ENCODE data around the gene SNX32. TPM values are rescaled to one million over a fixed set of nuclear protein-coding genes. Genes with fewer than 3 reads are reported as not detected.

The SNX32 gene
- total RNA-seq, 1 experiment from 2014 or later: not detected

GRCh38 chr11:65900125-65900898 is 66.5 kb downstream of the SNX32 start, which contains the start of gene FOSL1 (continued):
- TF ChIP-seq, protein P1, sequence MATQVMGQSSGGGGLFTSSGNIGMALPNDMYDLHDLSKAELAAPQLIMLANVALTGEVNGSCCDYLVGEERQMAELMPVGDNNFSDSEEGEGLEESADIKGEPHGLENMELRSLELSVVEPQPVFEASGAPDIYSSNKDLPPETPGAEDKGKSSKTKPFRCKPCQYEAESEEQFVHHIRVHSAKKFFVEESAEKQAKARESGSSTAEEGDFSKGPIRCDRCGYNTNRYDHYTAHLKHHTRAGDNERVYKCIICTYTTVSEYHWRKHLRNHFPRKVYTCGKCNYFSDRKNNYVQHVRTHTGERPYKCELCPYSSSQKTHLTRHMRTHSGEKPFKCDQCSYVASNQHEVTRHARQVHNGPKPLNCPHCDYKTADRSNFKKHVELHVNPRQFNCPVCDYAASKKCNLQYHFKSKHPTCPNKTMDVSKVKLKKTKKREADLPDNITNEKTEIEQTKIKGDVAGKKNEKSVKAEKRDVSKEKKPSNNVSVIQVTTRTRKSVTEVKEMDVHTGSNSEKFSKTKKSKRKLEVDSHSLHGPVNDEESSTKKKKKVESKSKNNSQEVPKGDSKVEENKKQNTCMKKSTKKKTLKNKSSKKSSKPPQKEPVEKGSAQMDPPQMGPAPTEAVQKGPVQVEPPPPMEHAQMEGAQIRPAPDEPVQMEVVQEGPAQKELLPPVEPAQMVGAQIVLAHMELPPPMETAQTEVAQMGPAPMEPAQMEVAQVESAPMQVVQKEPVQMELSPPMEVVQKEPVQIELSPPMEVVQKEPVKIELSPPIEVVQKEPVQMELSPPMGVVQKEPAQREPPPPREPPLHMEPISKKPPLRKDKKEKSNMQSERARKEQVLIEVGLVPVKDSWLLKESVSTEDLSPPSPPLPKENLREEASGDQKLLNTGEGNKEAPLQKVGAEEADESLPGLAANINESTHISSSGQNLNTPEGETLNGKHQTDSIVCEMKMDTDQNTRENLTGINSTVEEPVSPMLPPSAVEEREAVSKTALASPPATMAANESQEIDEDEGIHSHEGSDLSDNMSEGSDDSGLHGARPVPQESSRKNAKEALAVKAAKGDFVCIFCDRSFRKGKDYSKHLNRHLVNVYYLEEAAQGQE (IDR thresholded peaks at IDR 0.05; ENCODE audit: low read depth): no peak
- peak; percentile 4 for TF ChIP-seq YY1 (IDR thresholded peaks at IDR 0.05; ENCODE audit: extremely low read depth, insufficient replicate concordance, low read depth, low read length)
- TF ChIP-seq EZH2phosphoT487 (IDR thresholded peaks at IDR 0.05; ENCODE audit: borderline replicate concordance): no peak

DNA sequence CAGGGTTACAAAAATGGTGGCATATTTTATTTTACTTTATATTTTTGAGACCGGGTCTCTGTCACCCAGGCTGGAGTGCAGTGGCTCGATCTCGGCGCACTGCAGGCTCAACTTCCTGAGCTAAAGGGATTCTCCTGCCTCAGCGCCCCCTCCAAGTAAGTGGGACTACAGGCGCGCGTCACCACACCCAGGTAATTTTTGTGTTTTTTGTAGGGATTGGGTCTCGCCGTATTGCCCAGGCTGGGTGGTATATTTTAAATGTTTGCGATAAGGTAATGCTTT is 67.1 kb downstream of the SNX32 start:
- H3K9ac ChIP-seq (ENCODE audit: low read length): peak overlapping the region; percentile 99
- H2AFZ ChIP-seq (ENCODE audit: low read depth, low read length, poor library complexity, severe bottlenecking): no peak overlapping the region
- no peak for ATAC-seq
- H3K4me3 ChIP-seq (replicated peaks in 1 of 2; ENCODE audit: low read depth in 1 of 2, low read length in 2 of 2): peak overlapping the region in 1 of 2 experiments; percentile 90; a peak in 2 of 4 replicates
- peak overlapping the region; percentile 20; the same call in 1 of the 2 replicates for H3K27ac ChIP-seq (ENCODE audit: low read depth, low read length)
- H3K36me3 ChIP-seq (ENCODE audit: control insufficient read depth in 1 of 2, insufficient read depth in 2 of 2, low read length in 2 of 2): peaks cover 4 to 32% of the 10 kb centered on the region in 2 experiments; a peak in 3 of 4 replicates
- ChIA-PET CTCF (interaction anchor here (0.9 to 1.4 kb wide), 5 partner anchors 9 to 41 kb away, joined by 3 to 6 read pairs (median 5); partner anchors contain the start of genes CCDC85B, FIBP and MUS81), RAD21 (ENCODE audit: low non-redundant PET in 1 of 2, low total read pairs in 2 of 2, uncharacterized antibody in 2 of 2, unreplicated experiment in 2 of 2) (no interaction called here), POLR2A (interaction anchor here (1.2 to 10.9 kb wide), 5 partner anchors 10 to 41 kb away, joined by 6 to 124 read pairs (median 30); partner anchors contain the start of genes CCDC85B, FIBP and MUS81)
- no peaks in the 10 kb centered on the region for H3K27me3 ChIP-seq (ENCODE audit: insufficient read depth, low read length)
- no peaks in the 10 kb centered on the region for H3K9me2 ChIP-seq (ENCODE audit: insufficient read depth)
- H3K79me2 ChIP-seq (ENCODE audit: insufficient read depth, low read length): peaks cover 51% of the 10 kb centered on the region
- no peak for DNase-seq (ENCODE audit: low read depth, low spot score)
- intact Hi-C loops (cut with micrococcal nuclease): loop anchor here (1.0 kb wide), 1 partner anchor 15 kb away; no protein-coding TSS in a partner anchor
- H3K4me1 ChIP-seq (ENCODE audit: control insufficient read depth in 1 of 2, insufficient read depth in 2 of 2, low read length in 2 of 2): peaks cover 51 to 85% of the 10 kb centered on the region in 2 experiments
- BruUV-seq (replicated peaks): TSS peak; percentile 90
- peak overlapping the region; percentile 71 for H3K4me2 ChIP-seq (ENCODE audit: low read length)
- TF ChIP-seq EZH2phosphoT487 (IDR thresholded peaks at IDR 0.05; ENCODE audit: borderline replicate concordance): no peak
- no peak for TF ChIP-seq EZH2 (IDR thresholded peaks at IDR 0.05)
- no peak for TF ChIP-seq ZFX (IDR thresholded peaks at IDR 0.05)
- TF ChIP-seq, protein P2, sequence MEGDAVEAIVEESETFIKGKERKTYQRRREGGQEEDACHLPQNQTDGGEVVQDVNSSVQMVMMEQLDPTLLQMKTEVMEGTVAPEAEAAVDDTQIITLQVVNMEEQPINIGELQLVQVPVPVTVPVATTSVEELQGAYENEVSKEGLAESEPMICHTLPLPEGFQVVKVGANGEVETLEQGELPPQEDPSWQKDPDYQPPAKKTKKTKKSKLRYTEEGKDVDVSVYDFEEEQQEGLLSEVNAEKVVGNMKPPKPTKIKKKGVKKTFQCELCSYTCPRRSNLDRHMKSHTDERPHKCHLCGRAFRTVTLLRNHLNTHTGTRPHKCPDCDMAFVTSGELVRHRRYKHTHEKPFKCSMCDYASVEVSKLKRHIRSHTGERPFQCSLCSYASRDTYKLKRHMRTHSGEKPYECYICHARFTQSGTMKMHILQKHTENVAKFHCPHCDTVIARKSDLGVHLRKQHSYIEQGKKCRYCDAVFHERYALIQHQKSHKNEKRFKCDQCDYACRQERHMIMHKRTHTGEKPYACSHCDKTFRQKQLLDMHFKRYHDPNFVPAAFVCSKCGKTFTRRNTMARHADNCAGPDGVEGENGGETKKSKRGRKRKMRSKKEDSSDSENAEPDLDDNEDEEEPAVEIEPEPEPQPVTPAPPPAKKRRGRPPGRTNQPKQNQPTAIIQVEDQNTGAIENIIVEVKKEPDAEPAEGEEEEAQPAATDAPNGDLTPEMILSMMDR (IDR thresholded peaks at IDR 0.05 in 2 of 3, conservative IDR thresholded peaks at IDR 0.05 in 1 of 3; ENCODE audit: borderline replicate concordance in 1 of 3, insufficient read depth in 1 of 3, low read depth in 2 of 3, low read length in 2 of 3): no peak
- no peak for TF ChIP-seq ATF3 (IDR thresholded peaks at IDR 0.05)
- no peak for TF ChIP-seq CEBPB (IDR thresholded peaks at IDR 0.05; ENCODE audit: low read depth)
- TF ChIP-seq TCF7L2 (IDR thresholded peaks at IDR 0.05; ENCODE audit: borderline replicate concordance, extremely low read depth, insufficient read depth, insufficient read length): no peak
- TF ChIP-seq CBX3 (IDR thresholded peaks at IDR 0.05; ENCODE audit: low read depth): no peak
- TF ChIP-seq POLR2A (IDR thresholded peaks at IDR 0.05; ENCODE audit: borderline replicate concordance, extremely low read depth, insufficient read depth, insufficient read length): no peak
- no peak for TF ChIP-seq FOSL1 (IDR thresholded peaks at IDR 0.05; ENCODE audit: low read depth)
- TF ChIP-seq EGR1 (IDR thresholded peaks at IDR 0.05; ENCODE audit: low read depth): no peak
- no peak for TF ChIP-seq RAD21 (IDR thresholded peaks at IDR 0.05; ENCODE audit: low read depth)
- no peak for TF ChIP-seq SRF (IDR thresholded peaks at IDR 0.05; ENCODE audit: low read depth)
- TF ChIP-seq ZBTB33 (IDR thresholded peaks at IDR 0.05; ENCODE audit: extremely low read depth, insufficient replicate concordance, low read length): no peak
- H4K20me1 ChIP-seq (ENCODE audit: insufficient read depth): peaks cover 18% of the 10 kb centered on the region; the same call in 1 of the 2 replicates
- H3K9me3 ChIP-seq (ENCODE audit: control insufficient read depth in 1 of 2, insufficient read depth in 1 of 2, low read depth in 1 of 2, low read length in 2 of 2): no peaks in the 10 kb centered on the region

Data from HCT116 (cell line).